GM18507 (cell line): ENCODE results near the gene FXN.
"Not testable (repeated sequence)": the region's sequence is repeated elsewhere in the genome, so short reads cannot be mapped to it uniquely, and the experiment has no call there.

Source experiments
- DNase-seq: peaks from one replicate; pipeline ENCODE4 v3.0.0; 2011; ENCODE audit warnings: low read depth; ENCODE audit not compliant: insufficient read length; ENCODE audit errors: extremely low spot score
- FAIRE-seq: peaks from 2 replicates; lab custom pipeline; 2011; peaks lifted over from hg19 to GRCh38; lab: Jason Lieb, UNC

FXN gene

DNA sequence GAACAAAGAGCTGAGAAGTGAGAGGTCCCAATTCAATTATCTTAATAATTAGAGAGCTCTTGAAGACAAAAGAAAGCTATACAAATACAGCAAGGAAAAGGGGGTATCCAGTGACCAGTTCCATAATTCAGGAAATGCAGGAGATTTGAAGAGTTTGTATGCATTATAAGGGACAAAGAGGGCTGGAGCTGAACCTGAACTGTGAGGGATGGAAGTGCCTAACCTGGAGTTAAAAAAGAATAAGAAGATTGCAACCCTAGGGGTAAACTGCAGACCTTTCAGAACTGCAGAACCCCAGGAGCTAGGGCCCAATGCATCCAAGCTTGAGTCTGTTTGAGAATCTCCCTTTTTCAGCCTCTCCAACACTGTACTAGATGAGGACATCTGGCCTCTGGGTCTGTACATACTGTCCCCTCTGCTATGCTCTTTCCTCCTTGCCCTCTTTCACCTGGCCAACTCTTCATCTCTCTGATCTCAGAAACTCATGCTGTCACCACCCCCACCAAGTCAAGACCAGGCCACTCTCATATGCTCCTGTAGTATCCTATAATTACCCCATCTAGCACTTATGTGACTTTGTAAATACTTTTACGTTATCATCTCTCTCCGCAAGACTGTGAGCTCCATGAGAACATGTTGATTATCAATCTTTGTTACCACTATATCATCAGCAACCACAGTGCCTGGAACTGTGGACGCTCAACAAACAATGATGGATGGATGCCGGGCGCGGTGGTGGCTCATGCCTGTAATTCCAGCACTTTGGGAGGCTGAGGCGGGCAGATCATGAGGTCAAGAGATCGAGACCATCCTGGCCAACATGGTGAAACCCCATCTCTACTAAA is 15.0 kb upstream of the FXN start:
- DNase-seq (no peak), FAIRE-seq (no peak)

DNA sequence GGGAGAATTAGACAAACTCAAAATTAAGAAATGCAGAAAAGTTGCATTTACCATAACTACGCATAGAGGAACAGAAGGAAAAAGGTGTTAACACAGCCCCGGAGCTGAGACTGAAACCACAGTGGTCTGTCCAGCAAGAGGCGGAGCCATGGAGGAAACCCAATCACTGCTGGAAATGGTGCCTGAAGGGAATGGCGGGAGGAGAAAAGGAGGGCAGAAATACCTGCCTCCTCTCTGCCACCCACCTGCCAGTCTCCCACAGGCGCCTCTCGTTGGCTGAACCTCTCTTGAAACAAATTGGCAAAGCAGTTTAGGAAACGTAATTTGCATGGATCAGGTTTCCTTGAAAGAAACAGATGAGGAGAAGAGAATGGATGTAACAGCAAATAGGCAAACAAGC is 11.9 kb upstream of the FXN start:
- no peak for FAIRE-seq

DNA sequence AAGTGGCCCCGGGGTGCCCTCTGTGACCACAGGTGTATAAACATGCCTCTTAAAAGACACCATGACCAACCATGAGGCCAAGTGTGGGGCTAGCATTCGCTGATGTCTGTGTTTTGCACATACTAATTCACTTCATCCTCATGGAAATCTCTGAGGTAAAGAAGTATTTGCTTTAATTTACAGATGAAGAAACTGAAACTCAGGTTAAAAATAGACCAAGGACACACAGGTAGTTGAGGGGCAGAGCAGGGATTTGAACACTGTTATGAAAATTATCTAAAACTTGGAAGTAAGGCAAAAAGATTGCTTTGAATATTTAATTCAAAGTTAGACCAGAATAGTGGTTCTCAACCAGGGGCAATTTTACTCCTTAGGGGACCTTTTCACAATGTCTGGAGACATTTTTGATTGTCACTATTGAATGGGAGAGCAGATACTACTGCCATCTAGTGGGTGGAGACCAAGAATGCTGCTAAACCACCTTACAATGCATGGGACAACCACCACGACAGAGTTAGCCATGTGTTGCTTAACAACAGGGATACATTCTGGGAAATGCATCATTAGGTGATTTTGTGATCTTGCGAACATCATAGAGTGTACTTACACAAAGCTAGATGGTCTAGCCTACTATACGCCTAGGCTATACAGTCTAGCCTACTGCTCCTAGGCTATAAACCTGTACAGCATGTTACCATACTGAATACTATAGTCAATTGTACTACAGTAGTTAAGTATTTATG is 8.0 kb upstream of the FXN start:
- peak; percentile 57 for DNase-seq

More for the DNA sequence above, 11.9 kb upstream of the FXN start:
- no peak for DNase-seq

DNA sequence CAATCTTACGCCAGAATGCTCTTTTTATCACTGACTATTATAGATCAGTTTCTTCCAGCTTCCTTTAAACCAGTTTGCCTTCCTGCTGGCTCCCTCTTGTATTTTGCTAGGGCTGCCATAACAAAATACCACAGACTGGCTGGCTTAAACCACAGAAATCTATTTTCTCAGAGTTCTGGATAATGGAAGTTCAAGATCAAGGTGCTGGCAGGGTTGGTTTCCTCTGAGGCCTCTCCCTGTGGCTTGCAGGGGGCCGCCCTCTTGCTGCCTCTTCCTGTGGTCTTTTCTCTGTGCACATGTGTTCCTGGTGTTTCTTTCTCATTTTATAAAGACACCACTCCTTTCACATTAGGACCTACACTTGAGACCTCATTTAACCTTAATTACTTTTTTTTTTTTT is 6.8 kb upstream of the FXN start:
- FAIRE-seq, result no peak

More for the DNA sequence above, 8.0 kb upstream of the FXN start:
- FAIRE-seq, result peak; percentile 92

DNA sequence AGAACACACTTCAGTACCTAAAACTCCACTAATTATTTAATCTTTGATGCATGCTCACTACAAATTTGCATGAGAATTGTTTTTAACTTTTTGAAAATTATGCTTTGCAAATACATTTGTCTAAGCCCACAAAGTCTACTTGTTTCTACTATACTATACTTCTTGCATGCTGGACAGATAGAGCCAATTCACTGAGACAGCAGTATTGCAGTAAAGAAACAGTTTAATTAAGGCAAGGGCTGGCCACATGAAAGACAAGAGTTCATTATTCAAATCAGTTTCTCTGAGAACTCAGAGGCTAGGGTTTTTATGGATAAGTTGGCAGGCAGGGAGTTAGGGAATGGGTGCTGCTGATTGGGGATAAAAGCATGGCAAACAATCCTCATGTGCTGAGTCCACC is 6.0 kb upstream of the FXN start:
- DNase-seq, result no peak
- FAIRE-seq, result no peak

More for the DNA sequence above, 6.8 kb upstream of the FXN start:
- no peak for DNase-seq

DNA sequence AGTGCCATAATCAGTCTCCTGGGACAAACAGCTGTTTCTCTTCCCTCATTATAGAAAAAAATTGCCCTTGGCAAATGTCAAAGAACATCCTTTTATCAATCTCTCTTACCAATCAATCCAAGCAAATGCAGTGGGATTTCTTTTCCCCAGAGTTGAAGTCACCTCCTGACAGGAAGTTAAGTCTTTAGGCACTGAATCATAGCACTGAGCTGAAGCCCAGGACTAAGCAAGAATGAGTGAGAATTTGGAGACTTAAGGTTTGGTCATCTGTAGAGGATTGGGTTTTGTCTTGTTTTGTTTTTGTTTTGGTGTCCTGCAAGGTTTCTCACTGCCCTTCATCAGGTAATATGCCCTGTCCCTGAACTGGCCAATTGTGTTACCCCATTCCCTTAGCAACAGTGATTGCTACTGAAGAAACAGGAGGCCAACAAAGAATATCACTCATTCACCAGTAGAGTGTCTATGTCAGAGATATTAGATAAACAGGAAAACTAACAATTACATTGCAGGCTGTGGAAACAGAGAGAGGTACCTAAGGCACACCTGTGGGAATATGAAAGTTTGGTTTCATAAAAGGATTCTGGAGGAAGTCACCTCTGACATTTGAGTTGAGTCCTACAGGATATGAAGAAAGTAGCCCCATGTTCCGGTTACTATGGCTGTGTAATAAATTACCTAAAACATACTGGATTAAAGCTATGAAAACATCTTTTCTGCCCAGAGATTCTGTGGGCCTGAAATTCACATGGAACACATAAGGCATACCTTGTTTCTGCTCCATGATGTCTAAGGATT is 4.5 kb upstream of the FXN start:
- FAIRE-seq (no peak), DNase-seq (no peak)

DNA sequence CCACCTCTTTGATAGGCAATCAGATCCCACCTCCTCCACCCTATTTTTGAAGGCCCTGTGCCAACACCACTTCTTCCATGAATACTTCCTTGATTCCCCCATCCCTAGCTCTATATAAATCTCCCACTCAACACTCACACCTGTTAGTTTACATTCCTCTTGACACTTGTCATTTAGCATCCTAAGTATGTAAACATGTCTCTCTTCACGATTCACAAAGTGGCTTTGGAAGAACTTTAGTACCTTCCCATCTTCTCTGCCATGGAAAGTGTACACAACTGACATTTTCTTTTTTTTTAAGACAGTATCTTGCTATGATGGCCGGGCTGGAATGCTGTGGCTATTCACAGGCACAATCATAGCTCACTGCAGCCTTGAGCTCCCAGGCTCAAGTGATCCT is 1.5 kb upstream of the FXN start:
- FAIRE-seq (no peak), DNase-seq (no peak)

DNA sequence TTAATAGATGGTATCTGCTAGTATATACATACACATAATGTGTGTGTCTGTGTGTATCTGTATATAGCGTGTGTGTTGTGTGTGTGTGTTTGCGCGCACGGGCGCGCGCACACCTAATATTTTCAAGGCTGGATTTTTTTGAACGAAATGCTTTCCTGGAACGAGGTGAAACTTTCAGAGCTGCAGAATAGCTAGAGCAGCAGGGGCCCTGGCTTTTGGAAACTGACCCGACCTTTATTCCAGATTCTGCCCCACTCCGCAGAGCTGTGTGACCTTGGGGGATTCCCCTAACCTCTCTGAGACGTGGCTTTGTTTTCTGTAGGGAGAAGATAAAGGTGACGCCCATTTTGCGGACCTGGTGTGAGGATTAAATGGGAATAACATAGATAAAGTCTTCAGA is 757 bp downstream of the FXN start:
- no peak for DNase-seq
- peak; percentile 69 for FAIRE-seq

DNA sequence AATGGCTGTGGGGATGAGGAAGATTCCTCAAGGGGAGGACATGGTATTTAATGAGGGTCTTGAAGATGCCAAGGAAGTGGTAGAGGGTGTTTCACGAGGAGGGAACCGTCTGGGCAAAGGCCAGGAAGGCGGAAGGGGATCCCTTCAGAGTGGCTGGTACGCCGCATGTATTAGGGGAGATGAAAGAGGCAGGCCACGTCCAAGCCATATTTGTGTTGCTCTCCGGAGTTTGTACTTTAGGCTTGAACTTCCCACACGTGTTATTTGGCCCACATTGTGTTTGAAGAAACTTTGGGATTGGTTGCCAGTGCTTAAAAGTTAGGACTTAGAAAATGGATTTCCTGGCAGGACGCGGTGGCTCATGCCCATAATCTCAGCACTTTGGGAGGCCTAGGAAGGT is 1.2 kb downstream of the FXN start:
- FAIRE-seq, result no peak

DNA sequence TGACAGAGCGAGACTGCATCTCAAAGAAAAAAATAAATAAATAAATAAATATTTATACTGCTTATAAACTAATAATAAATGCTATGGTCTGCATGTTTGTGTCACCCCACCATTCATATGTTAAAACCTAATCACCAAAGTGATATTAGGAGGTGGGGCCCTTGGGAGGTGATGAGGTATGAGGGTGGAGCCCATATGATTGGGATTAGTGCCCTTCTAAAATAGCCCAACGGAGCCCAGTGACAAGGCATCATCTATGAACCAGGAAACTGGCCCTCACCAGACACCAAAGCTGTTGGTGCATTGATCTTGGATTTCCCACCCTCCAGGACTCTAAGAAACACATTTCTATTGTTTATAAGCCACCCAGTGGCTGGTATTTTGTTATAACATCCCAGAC is 5.1 kb downstream of the FXN start:
- DNase-seq, result no peak
- no peak for FAIRE-seq

More for the DNA sequence above, 1.2 kb downstream of the FXN start:
- no peak for DNase-seq

DNA sequence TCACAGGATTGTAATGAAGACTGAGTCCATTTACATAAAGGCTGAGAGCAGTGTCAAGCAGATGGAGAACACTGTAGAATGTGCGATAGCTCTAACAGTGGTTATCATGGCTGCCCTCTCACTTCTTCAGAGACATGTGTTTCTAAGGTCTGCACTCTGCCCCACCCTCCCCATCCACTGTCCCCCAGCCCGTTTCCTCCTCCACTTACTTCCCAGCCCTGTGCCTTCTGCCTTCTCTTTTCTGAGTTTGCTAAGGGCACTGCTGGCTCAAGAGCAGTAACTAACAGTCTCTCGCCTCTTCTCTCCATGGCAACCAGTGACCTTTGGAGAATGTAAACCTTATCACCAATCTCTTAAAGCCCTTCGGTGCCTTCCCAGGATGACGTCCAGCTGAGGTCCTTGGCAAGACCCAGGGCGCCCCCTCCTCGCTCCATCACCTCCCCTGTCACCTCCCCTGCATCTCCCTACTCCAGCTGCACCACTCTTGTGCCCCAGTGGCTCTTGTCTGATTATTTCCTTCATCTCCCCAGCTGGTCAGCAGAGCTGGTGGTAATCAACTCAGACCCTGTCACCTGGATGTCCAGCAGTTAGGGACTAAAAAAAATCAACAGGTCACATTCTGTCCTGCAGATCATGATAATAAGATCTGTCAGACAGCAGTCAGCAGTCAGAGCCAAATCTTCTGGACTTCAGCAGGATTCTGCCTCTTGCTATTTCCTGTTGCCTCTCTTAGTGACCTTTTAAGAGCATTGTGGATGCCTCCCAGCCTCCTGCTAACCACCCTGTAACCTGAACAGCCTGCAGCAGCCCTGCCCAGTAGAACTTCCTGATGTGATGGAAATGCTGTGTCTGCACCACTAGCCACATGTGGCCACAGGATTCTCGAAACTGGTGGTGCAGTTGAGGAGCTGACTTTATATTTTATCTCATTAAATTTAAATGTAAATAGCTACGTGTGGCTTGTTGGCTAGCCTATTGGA is 9.0 kb downstream of the FXN start:
- FAIRE-seq, result no peak
- no peak for DNase-seq

DNA sequence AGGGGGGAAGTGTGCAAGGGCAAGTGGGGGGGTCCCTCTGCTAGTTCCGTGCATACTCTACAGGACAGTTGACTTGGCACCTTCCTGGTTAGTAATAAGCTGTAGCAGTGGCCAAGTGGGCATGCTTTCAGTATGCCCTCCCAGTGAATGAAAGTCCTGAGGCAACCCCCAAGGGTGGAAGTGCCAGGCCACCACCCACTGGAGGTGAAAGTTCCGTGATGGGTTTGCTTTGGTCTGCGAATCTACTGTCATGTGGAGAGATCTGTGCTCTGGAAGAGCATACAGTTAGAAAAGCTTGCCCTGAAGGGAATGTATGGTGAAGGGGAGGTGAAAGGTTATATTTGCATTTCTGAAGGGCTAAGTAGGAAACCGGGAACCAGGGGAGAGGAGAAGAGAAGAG is 10.3 kb downstream of the FXN start:
- DNase-seq (no peak), FAIRE-seq (no peak)

DNA sequence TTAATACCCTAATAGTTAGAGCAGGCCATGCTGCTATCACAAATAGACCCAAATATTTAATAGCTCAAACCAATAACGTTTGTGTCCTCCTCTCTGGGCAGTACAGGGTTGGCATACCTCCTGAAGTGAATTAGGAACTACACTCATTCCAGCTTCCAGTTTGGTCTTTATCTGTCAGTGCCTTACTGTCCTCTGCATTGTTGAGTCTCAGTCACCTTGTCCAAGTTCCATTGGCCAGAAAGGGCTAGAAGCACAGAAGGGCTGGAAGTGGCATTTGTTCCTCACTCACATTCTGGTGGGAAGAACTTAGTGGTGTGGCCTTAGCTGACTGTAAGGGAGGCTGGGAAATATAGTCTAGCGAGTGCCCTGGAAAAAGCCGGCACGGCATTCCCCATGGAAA is 11.2 kb downstream of the FXN start:
- FAIRE-seq (no peak), DNase-seq (no peak)

DNA sequence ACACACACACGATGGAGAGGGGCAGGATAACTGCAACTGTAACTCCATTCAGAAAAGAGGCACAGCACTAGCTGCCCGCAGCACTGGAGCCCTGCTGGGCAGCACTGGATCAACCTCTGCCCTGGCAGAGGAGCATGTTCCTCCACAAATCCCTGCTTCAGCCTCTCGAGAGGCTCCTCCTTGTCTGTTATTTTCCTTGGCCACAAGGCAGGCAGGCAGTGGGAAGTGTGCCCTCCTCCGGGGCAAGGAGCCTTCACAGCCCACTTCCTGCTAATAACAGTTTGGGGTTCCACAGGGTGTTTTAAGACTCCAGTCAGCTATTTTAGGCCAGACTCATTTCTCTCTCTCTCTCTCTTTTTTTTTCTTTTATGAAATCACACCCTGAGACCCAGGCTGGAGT is 11.8 kb downstream of the FXN start:
- no peak for DNase-seq
- FAIRE-seq, result no peak

DNA sequence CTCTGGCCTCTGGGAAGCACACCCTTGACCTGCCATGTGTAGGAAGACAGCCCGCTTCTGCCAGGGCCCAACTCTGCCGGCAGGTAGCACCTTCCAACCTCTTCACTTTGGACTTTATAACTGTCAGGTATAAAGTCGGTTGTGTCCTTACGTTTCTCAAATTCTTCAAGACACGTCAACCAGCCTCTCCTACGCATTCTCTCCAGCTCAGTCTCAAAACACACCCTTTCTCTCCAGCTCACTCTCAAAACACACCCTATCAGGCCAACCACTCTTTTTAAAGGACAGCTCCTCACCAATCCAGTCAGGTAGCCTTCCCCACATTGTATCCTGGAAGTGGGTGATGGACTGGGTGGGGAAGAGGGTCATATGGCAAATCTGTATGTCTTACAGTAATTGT is 13.5 kb downstream of the FXN start:
- FAIRE-seq (no peak), DNase-seq (no peak)

DNA sequence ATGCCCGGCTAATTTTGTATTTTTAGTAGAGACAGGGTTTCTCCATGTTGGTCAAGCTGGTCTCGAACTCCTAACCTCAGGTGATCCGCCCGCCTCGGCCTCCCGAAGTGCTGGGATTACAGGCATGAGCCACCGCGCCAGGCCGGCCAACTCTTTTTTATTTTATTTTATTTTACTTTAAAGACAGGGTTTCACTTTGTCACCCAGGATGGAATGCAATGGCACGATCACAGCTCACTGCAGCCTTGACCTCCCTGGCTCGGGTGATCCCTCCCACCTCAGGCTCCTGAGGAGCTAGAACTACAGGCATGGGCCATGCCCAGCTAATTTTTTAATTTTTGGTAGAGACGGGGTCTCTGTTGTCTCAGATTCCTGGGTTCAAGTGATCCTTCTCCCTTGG is 15.4 kb downstream of the FXN start:
- DNase-seq, FAIRE-seq: not testable (repeated sequence)

DNA sequence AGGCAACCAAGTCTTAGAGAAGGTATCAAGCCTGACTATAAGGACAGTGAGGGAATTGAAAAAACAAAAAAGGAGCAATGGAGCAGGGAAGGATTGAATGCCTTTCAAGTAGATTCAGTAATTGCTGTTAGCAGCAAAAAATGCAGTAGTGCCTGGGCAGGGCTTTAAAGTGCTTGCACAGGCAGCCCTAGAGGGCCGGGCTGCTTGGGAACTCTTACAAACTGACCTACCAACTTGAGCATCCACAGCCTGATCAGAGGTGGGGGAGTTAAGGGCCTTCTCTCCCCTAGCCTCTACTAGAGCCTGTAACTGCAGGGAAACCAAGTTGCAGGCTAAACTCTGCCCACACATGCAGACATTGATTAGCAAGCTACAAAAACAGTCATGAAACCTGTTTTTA is 19.4 kb downstream of the FXN start:
- DNase-seq (no peak), FAIRE-seq (no peak)

DNA sequence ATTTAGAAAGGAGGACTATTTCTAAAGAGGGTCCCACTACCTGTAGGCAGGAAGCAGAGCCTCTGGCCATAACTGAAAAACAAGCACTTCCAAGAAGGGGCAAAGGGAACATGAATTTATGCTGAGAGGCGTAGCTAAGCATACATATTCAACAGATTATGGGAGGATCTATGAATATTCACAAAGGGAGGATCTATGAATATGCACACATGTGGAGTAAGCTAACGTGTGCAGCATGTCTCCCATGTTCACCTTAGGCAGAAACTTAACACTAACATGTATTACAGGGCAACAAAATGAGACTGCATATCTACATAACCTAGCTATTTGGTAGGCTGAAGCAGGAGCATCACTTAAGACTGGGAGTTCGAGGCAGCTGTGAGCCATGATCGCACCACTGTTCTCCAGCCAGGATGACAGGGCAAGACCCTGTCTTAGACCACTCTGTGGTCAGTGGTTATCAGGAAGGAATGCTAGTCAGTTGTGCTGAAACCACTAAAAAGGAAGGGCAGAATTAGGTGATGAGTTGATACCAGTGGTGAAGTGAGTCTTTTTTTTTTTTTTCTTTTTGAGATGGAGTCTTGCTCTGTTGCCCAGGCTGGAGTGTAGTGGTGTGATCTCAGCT is 20.8 kb downstream of the FXN start:
- FAIRE-seq (no peak), DNase-seq (no peak)

DNA sequence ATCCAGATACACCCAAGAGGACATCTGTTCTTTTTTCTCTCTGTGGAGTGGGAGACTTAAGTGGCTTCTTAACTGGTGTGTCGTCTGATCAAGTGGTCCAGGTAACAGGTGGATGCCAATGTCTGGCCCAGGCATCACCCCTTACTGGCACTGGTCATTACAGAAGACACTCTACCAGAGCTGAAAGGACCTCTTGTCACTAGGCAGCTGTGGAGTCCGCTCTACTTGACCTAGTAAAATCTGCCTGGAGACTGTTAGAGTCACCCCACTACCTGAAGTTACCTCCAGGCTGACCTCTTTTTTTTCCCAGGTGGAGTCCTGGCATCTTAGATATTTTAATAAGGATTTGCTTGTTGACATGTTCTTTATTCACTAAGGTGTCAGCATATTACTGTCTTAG is 22.5 kb downstream of the FXN start:
- FAIRE-seq (no peak), DNase-seq (no peak)
